DND-41 (cell line): ENCODE results near the gene BLM.

Experiments
- CTCF ChIP-seq: IDR thresholded peaks from 2 replicates; pipeline ENCODE4 v1.5.1; 2012; ENCODE audit warnings: borderline replicate concordance, low read length, moderate library complexity, mild to moderate bottlenecking; ENCODE audit not compliant: poor library complexity, severe bottlenecking; ENCODE audit errors: extremely low read depth
- EZH2 ChIP-seq: IDR thresholded peaks from 3 replicates; pipeline ENCODE4 v1.6.1; 2012; ENCODE audit warnings: borderline replicate concordance, low read depth, mild to moderate bottlenecking, moderate library complexity, low read length, inconsistent platforms; ENCODE audit not compliant: severe bottlenecking

DNA sequence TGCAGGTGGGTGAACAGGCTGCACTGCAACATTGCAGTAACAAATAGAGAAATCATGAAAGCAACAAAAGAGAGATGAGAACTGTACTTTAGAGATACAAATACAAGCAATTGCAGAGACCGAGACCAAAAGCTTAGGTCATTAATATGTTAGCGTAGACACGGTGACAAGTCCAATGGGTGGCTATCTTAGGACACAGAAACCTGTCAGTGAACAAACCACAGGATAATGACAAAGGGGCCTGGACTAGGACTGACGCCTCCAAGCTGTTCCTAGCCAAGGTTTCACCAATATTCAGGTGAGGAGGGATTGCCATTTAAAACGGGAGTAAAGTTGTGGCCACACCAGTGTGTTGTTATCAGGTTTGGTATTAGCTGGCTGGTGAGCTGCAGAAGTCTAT lies 41.7 kb upstream of the BLM start:
- TF ChIP-seq CTCF: no peak
- no peak for TF ChIP-seq EZH2
